SK-N-SH (cell line): ENCODE measurements around the gene SPACA6.

Source experiments
- CTCF ChIP-seq: fragments of 200-600 bp; sonication (generic); IDR thresholded peaks from 2 replicates; pipeline ENCODE4 v1.6.1; 2017; ENCODE audit warnings: antibody characterized with exemption, mild to moderate bottlenecking, moderate library complexity
- EZH2phosphoT487 ChIP-seq: fragments of 200-600 bp; sonication (generic); IDR thresholded peaks from 2 replicates; pipeline ENCODE4 v1.6.1; 2017; ENCODE audit warnings: low read depth, mixed run types, mild to moderate bottlenecking, antibody characterized with exemption, moderate library complexity, borderline replicate concordance
- GABPA ChIP-seq: IDR thresholded peaks from 2 replicates; pipeline ENCODE4 v1.4.0; 2012; ENCODE audit warnings: low read depth, mild to moderate bottlenecking
- IRF3 ChIP-seq: fragments of 150-350 bp; IDR thresholded peaks from 2 replicates; pipeline ENCODE4 v1.6.1; 2016; ENCODE audit warnings: mild to moderate bottlenecking, low read depth, low read length
- MAX ChIP-seq: IDR thresholded peaks from 2 replicates; pipeline ENCODE4 v1.4.0; 2012; ENCODE audit warnings: low read depth
- PBX3 ChIP-seq: IDR thresholded peaks from 2 replicates; pipeline ENCODE4; 2012
- RFX5 ChIP-seq: IDR thresholded peaks from 2 replicates; pipeline ENCODE4 v1.6.1; 2012; ENCODE audit warnings: mild to moderate bottlenecking, improper control_type of control experiment, low read length
- TCF12 ChIP-seq: IDR thresholded peaks from 2 replicates; pipeline ENCODE4 v1.4.0; 2012
- TEAD4 ChIP-seq: IDR thresholded peaks from 2 replicates; pipeline ENCODE4 v1.4.0; 2012; ENCODE audit warnings: mild to moderate bottlenecking, borderline replicate concordance; ENCODE audit not compliant: insufficient read depth

- no peak for TF ChIP-seq MAX
- TF ChIP-seq CTCF = no peak
- TF ChIP-seq EZH2phosphoT487 = no peak
- TF ChIP-seq IRF3 = no peak
- TF ChIP-seq PBX3 = no peak
- TF ChIP-seq RFX5 = no peak
- no peak for TF ChIP-seq TEAD4
- TF ChIP-seq TCF12 = no peak
- no peak for TF ChIP-seq GABPA
Measured at GRCh38 chr19:51653162-51653561, 40.0 kb upstream of the SPACA6 start.
